WTC11 (cell line): ENCODE measurements around the gene RUVBL1.

Source experiments
- ETV6 ChIP-seq: sonication (generic); formaldehyde crosslinking; IDR thresholded peaks from 2 replicates; pipeline ENCODE4 v1.8.1; 2022; ENCODE audit warnings: mild to moderate bottlenecking, missing genetic modification reagents
- RELA ChIP-seq: sonication (generic); formaldehyde crosslinking; IDR thresholded peaks from 2 replicates; pipeline ENCODE4 v1.8.1; 2022; ENCODE audit warnings: missing genetic modification reagents, mild to moderate bottlenecking, borderline replicate concordance
- ZNF121 ChIP-seq: sonication (generic); formaldehyde crosslinking; IDR thresholded peaks from 2 replicates; pipeline ENCODE4 v1.8.0; 2023; ENCODE audit warnings: missing genetic modification reagents
- TF ChIP-seq, protein P1 (sequence below): fragments of 200-600 bp; IDR thresholded peaks from 2 replicates; pipeline ENCODE4 v1.8.0; 2022; ENCODE audit warnings: antibody characterized with exemption

DNA sequence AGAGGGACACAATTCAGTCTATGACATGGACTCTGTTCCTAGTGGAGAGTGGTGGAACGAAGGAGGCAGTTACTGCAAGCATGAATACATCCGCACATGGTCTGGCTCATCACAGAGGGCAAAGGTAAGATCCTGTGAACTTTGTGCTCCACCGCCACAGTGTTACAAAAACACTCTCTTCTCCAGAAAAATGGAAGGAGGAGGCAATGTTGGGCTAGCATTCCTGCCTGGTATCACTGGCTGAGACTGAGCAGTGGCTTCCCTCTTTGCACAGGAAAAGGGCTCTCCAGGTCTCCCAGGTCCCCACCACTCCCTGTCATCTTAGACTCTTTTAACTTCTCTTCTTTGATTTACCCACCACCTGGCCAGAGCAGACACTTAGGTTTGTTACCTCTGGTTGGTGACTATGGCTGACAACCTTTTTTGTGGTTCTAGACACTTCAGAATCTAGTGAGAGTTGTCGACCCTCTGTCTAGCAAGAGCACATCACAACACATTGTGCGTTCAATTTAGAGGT lies 28.2 kb upstream of the RUVBL1 start:
- no peak for TF ChIP-seq RELA (CRISPR knock-in tag)
- TF ChIP-seq, protein P1, sequence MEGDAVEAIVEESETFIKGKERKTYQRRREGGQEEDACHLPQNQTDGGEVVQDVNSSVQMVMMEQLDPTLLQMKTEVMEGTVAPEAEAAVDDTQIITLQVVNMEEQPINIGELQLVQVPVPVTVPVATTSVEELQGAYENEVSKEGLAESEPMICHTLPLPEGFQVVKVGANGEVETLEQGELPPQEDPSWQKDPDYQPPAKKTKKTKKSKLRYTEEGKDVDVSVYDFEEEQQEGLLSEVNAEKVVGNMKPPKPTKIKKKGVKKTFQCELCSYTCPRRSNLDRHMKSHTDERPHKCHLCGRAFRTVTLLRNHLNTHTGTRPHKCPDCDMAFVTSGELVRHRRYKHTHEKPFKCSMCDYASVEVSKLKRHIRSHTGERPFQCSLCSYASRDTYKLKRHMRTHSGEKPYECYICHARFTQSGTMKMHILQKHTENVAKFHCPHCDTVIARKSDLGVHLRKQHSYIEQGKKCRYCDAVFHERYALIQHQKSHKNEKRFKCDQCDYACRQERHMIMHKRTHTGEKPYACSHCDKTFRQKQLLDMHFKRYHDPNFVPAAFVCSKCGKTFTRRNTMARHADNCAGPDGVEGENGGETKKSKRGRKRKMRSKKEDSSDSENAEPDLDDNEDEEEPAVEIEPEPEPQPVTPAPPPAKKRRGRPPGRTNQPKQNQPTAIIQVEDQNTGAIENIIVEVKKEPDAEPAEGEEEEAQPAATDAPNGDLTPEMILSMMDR = no peak
- TF ChIP-seq ETV6 = no peak
- no peak for TF ChIP-seq ZNF121 (CRISPR knock-in tag)
